Measurements from ENCODE around the gene ARMCX6. TPM values are rescaled to one million over a fixed set of nuclear protein-coding genes. Genes with fewer than 3 reads are reported as not detected.

The ARMCX6 gene
- 18.7 and 27.4 TPM in 2 replicates for total RNA-seq

GRCh38 chrX:101617211-101618191, at the start of gene ARMCX6:
TSS of gene ARMCX6 (minus strand) at chrX:101618000. CDS start at chrX:101616620, 1,380 bp downstream.

DNA sequence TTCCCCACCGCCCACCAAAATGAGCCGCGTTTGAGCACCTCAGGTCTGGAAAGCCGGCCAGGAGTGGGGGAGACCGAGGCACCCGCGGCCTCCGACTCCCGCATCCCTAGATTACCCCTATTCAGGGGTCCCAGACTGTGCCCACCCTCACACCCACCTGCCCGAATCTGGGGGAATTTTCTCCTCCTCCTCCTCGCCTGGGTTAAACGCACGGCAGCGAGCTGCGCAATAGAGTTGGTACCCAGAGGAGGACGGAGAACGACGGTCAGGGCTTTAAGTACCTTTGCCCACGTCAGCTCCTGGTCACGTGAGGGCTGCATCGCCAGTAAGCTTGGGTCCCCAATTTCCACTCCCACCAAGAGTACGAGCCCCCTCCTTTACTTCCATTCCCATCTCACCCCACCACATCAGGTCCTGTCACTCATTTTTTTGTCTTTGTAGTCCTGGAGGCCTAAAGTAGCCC, 41.8 kb upstream of the ARMCX6 start, which contains the start of gene ARMCX2:
TSS of gene ARMCX2 (minus strand) at position 250 of the 463 bp plus-strand sequence. CDS start 2,262 bp downstream, outside the sequence.

Other genes starting within 250 kb of the ARMCX6 start
- under 0.01 TPM in 1 of 2 replicates, not detected in the other for gene BTK, start 231.8 kb downstream of the ARMCX6 start, total RNA-seq
- 359 and 1,026 TPM in 2 replicates for gene RPL36A, start 227.0 kb downstream of the ARMCX6 start, total RNA-seq
- 15.0 and 41.7 TPM in 2 replicates for gene GLA, start 210.1 kb downstream of the ARMCX6 start, total RNA-seq
- 28.7 and 29.7 TPM in 2 replicates for gene HNRNPH2, start 209.8 kb downstream of the ARMCX6 start, total RNA-seq
- gene ARMCX4, start 132.5 kb downstream of the ARMCX6 start, total RNA-seq: 2.0 and 2.7 TPM in 2 replicates
- gene ARMCX1, start 67.5 kb downstream of the ARMCX6 start, total RNA-seq: 10.9 and 14.6 TPM in 2 replicates
- 12.7 and 19.3 TPM in 2 replicates for gene ARMCX3, start 5.2 kb upstream of the ARMCX6 start, total RNA-seq
- 33.7 and 41.4 TPM in 2 replicates for gene ARMCX2, start 41.9 kb upstream of the ARMCX6 start, total RNA-seq

All from mesangial cell (primary cell).